CD4-positive, alpha-beta T cell treated with Interleukin-15 for 1 hour (primary cell): ENCODE results near the gene ALDH2.
"Not testable (repeated sequence)": the region's sequence is repeated elsewhere in the genome, so short reads cannot be mapped to it uniquely, and the experiment has no call there.

Experiments
- DNase-seq: peaks from one replicate; pipeline ENCODE4 v3.0.0-alpha.2; 2020

Gene ALDH2

GRCh38 chr12:111759991-111760390, 6.7 kb upstream of the ALDH2 start:
- no peak for DNase-seq

GRCh38 chr12:111761099-111761498, 5.6 kb upstream of the ALDH2 start:
- no peak for DNase-seq

- no peak for DNase-seq
These were observed 5.0 kb upstream of the ALDH2 start for GRCh38 chr12:111761706-111762105.

- not testable (repeated sequence) for DNase-seq
These were observed 3.2 kb upstream of the ALDH2 start for GRCh38 chr12:111763552-111763951.

GRCh38 chr12:111764120-111764821, 2.5 kb upstream of the ALDH2 start:
- DNase-seq: no peak

- no peak for DNase-seq
These were observed 827 bp downstream of the ALDH2 start for GRCh38 chr12:111767362-111768158.

GRCh38 chr12:111768159-111768895, 1.6 kb downstream of the ALDH2 start:
- no peak for DNase-seq

- no peak for DNase-seq
These were observed 2.9 kb downstream of the ALDH2 start for GRCh38 chr12:111769599-111769998.

GRCh38 chr12:111773801-111774551, 7.2 kb downstream of the ALDH2 start:
- DNase-seq: peak; percentile 69

GRCh38 chr12:111775205-111776193, 8.8 kb downstream of the ALDH2 start:
- peak; percentile 84 for DNase-seq

- DNase-seq: no peak
These were observed 10.2 kb downstream of the ALDH2 start for GRCh38 chr12:111776836-111777344.

GRCh38 chr12:111777345-111778045, 10.8 kb downstream of the ALDH2 start:
- DNase-seq: peak; percentile 46

GRCh38 chr12:111780166-111780565, 13.4 kb downstream of the ALDH2 start:
- DNase-seq: no peak

GRCh38 chr12:111780615-111781014, 13.9 kb downstream of the ALDH2 start:
- no peak for DNase-seq

GRCh38 chr12:111781085-111781658, 14.4 kb downstream of the ALDH2 start:
- DNase-seq: no peak

- no peak for DNase-seq
These were observed 16.3 kb downstream of the ALDH2 start for GRCh38 chr12:111783046-111783445.

- DNase-seq: no peak
These were observed 18.2 kb downstream of the ALDH2 start for GRCh38 chr12:111784953-111785352.

- DNase-seq: no peak
These were observed 18.9 kb downstream of the ALDH2 start for GRCh38 chr12:111785651-111786050.

GRCh38 chr12:111788178-111788654, 21.5 kb downstream of the ALDH2 start:
- no peak for DNase-seq

- DNase-seq: no peak
These were observed 23.0 kb downstream of the ALDH2 start for GRCh38 chr12:111789779-111790178.
